ENCODE results near the gene MCCC2. TPM values are rescaled to one million over a fixed set of nuclear protein-coding genes. Genes with fewer than 3 reads are reported as not detected.
A peak's percentile ranks its signal among the peaks of the same experiment; 100 is the strongest.

MCCC2 gene
- total RNA-seq, 1 experiment from 2014 or later: 32.2 TPM

DNA sequence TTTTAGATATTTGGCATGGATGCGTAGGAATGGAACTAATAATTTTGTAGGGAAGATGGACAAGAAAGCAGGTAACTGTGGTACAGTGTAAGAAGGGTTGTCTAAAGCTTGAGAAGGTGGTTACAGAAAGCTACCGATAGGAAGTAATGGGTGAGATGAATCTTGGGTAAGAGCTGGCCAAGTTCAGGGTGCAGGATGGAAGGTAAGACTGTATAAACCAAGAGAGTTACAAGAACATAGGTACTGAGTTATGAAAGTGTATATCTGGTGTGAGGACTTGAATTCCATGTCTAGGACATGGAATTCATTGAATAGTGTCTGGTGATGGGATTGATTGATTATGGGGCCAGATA, 1.4 kb downstream of the MCCC2 start:
- no peaks in the 10 kb centered on the region for H3K27me3 ChIP-seq (ENCODE audit: low read length)
- ATAC-seq (no peak), DNase-seq (no peak)
- no peak overlapping the region for H3K9ac ChIP-seq (ENCODE audit: low read length)
- peaks cover 20% of the 10 kb centered on the region for H3K4me1 ChIP-seq (ENCODE audit: insufficient read depth, low read length)
- H3K36me3 ChIP-seq (ENCODE audit: low read depth, low read length): no peaks in the 10 kb centered on the region
- H3K79me2 ChIP-seq (ENCODE audit: low read length): peaks cover 39% of the 10 kb centered on the region
- peak overlapping the region; percentile 81 for H3K4me3 ChIP-seq (ENCODE audit: low read length)
- H4K20me1 ChIP-seq (ENCODE audit: low read length): no peaks in the 10 kb centered on the region
- no peaks in the 10 kb centered on the region for H3K9me3 ChIP-seq (ENCODE audit: low read length)
- BruUV-seq (replicated peaks): no TSS peak
- ChIA-PET CTCF (interaction anchor here (2.1 kb wide), 1 partner anchor 13 kb away, joined by 13 read pairs; no protein-coding TSS in a partner anchor), POLR2A (ENCODE audit: unreplicated experiment) (no interaction called here)
- no peaks in the 10 kb centered on the region for H3F3A ChIP-seq (ENCODE audit: low read length, unreplicated experiment)
- H3K27ac ChIP-seq (ENCODE audit: low read length): no peak overlapping the region
- TF ChIP-seq EZH2phosphoT487 (IDR thresholded peaks at IDR 0.05; ENCODE audit: borderline replicate concordance, low read length): no peak
- TF ChIP-seq, protein P1, sequence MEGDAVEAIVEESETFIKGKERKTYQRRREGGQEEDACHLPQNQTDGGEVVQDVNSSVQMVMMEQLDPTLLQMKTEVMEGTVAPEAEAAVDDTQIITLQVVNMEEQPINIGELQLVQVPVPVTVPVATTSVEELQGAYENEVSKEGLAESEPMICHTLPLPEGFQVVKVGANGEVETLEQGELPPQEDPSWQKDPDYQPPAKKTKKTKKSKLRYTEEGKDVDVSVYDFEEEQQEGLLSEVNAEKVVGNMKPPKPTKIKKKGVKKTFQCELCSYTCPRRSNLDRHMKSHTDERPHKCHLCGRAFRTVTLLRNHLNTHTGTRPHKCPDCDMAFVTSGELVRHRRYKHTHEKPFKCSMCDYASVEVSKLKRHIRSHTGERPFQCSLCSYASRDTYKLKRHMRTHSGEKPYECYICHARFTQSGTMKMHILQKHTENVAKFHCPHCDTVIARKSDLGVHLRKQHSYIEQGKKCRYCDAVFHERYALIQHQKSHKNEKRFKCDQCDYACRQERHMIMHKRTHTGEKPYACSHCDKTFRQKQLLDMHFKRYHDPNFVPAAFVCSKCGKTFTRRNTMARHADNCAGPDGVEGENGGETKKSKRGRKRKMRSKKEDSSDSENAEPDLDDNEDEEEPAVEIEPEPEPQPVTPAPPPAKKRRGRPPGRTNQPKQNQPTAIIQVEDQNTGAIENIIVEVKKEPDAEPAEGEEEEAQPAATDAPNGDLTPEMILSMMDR (conservative IDR thresholded peaks at IDR 0.05; ENCODE audit: low read depth, low read length): no peak
- no peak for TF ChIP-seq EZH2 (IDR thresholded peaks at IDR 0.05; ENCODE audit: low read length, unreplicated experiment)
- H2AFZ ChIP-seq (ENCODE audit: low read length): no peak overlapping the region
- peak overlapping the region; percentile 79 for H3K4me2 ChIP-seq (ENCODE audit: low read length)
- H3K9me2 ChIP-seq (replicated peaks; ENCODE audit: low read length): no peaks in the 10 kb centered on the region
- intact Hi-C loops (cut with micrococcal nuclease): no loop called here

DNA sequence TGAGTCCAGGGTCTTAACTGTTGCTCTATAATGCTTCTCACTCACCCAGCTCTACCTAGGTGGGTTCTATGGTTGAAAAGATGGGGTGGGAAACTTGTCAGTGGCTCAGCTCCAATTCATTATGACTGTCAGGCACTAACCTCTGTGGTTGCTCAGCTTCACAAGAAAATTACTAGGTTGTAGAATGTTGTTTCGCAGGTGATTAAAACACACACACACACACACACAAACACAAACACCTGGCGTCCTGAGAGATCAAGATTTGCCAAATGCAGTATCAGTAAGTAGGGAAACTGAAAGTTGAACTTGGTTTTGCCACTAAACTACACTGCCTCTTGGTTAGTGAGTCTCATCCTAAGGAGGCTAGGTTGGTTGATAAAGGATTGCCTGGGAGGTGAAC, 2.8 kb downstream of the MCCC2 start:
- no peak overlapping the region for H3K4me2 ChIP-seq (ENCODE audit: low read length)
- no peak overlapping the region for H3K9ac ChIP-seq (ENCODE audit: low read length)
- peaks cover 39% of the 10 kb centered on the region for H3K79me2 ChIP-seq (ENCODE audit: low read length)
- no peak overlapping the region for H3K27ac ChIP-seq (ENCODE audit: low read length)
- no peaks in the 10 kb centered on the region for H3K27me3 ChIP-seq (ENCODE audit: low read length)
- H3K9me2 ChIP-seq (replicated peaks; ENCODE audit: low read length): no peaks in the 10 kb centered on the region
- no peaks in the 10 kb centered on the region for H4K20me1 ChIP-seq (ENCODE audit: low read length)
- ChIA-PET POLR2A (ENCODE audit: unreplicated experiment) (no interaction called here), CTCF (no interaction called here)
- DNase-seq: no peak
- no peaks in the 10 kb centered on the region for H3F3A ChIP-seq (ENCODE audit: low read length, unreplicated experiment)
- no peaks in the 10 kb centered on the region for H3K36me3 ChIP-seq (ENCODE audit: low read depth, low read length)
- no peak overlapping the region for H3K4me3 ChIP-seq (ENCODE audit: low read length)
- no peak for ATAC-seq
- no peak for TF ChIP-seq EZH2phosphoT487 (IDR thresholded peaks at IDR 0.05; ENCODE audit: borderline replicate concordance, low read length)
- TF ChIP-seq, protein P1 (conservative IDR thresholded peaks at IDR 0.05; ENCODE audit: low read depth, low read length): no peak
- TF ChIP-seq EZH2 (IDR thresholded peaks at IDR 0.05; ENCODE audit: low read length, unreplicated experiment): no peak
- H2AFZ ChIP-seq (ENCODE audit: low read length): no peak overlapping the region
- peaks cover 20% of the 10 kb centered on the region for H3K4me1 ChIP-seq (ENCODE audit: insufficient read depth, low read length)
- intact Hi-C loops (cut with micrococcal nuclease): no loop called here
- BruUV-seq (replicated peaks): no TSS peak
- H3K9me3 ChIP-seq (ENCODE audit: low read length): no peaks in the 10 kb centered on the region

DNA sequence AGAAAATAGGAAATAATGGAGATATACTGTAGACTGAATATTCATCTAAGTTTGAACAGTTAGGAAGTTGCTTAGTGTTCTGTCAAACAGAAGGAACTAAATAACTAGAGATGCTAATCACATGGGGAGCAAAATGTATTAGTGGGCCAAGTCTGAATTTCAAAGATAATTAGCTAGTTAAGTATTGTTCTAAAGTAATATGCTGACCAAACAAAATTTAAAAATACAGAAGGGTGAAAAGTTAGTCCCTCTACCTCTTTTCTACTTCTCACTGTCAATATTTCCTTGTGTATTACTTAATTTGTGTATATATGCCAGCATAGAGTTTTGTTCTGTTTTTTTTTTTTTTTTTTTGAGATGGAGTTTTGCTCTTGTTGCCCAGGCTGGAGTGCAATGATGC, 4.0 kb downstream of the MCCC2 start:
- Histone ChIP-seq H2AFZ (ENCODE audit: low read length) (no peak overlapping the region), H3K9ac (ENCODE audit: low read length) (no peak overlapping the region), H4K20me1 (ENCODE audit: low read length) (no peaks in the 10 kb centered on the region), H3K79me2 (ENCODE audit: low read length) (peaks cover 39% of the 10 kb centered on the region), H3F3A (ENCODE audit: low read length, unreplicated experiment) (no peaks in the 10 kb centered on the region), H3K4me2 (ENCODE audit: low read length) (no peak overlapping the region), H3K27ac (ENCODE audit: low read length) (no peak overlapping the region), H3K4me3 (ENCODE audit: low read length) (no peak overlapping the region), H3K27me3 (ENCODE audit: low read length) (no peaks in the 10 kb centered on the region), H3K9me2 (replicated peaks; ENCODE audit: low read length) (no peaks in the 10 kb centered on the region), H3K9me3 (ENCODE audit: low read length) (no peaks in the 10 kb centered on the region), H3K36me3 (ENCODE audit: low read depth, low read length) (no peaks in the 10 kb centered on the region), H3K4me1 (ENCODE audit: insufficient read depth, low read length) (peaks cover 20% of the 10 kb centered on the region)
- ChIA-PET POLR2A (ENCODE audit: unreplicated experiment) (no interaction called here), CTCF (no interaction called here)
- BruUV-seq (replicated peaks): no TSS peak
- TF ChIP-seq EZH2phosphoT487 (IDR thresholded peaks at IDR 0.05; ENCODE audit: borderline replicate concordance, low read length) (no peak), EZH2 (IDR thresholded peaks at IDR 0.05; ENCODE audit: low read length, unreplicated experiment) (no peak)
- TF ChIP-seq, protein P1 (conservative IDR thresholded peaks at IDR 0.05; ENCODE audit: low read depth, low read length): no peak
- ATAC-seq (no peak), DNase-seq (no peak)
- intact Hi-C loops (cut with micrococcal nuclease): no loop called here
